WTC11 (cell line): ENCODE measurements around the gene UGT8. TPM values are rescaled to one million over a fixed set of nuclear protein-coding genes. Genes with fewer than 3 reads are reported as not detected.
A peak's percentile ranks its signal among the peaks of the same experiment; 100 is the strongest.

Source experiments
- ATAC-seq: fragments of 200-7000 bp; cut with Tn5 transposase; 2 replicates; pipeline ENCODE4 v1.10.0; 2021; ENCODE audit warnings: mild to moderate bottlenecking, moderate library complexity
- CTCF ChIA-PET: fragments of 300-600 bp; sonication (Branson Sonifier 250); formaldehyde crosslinking; loops from one replicate; lab custom pipeline; 2021; ENCODE audit warnings: antibody characterized with exemption; lab: Charles Lee
- POLR2A ChIA-PET: fragments of 350-600 bp; sonication (Branson Sonifier 250); formaldehyde crosslinking; loops from one replicate; lab custom pipeline; 2021; ENCODE audit warnings: antibody characterized with exemption; lab: Charles Lee
- DNase-seq: peaks from one replicate; pipeline ENCODE4 v3.0.0; 2021; ENCODE audit warnings: low spot score
- H3K27ac Mint-ChIP-seq: 2 replicates; pipeline ENCODE4 v1.8.0; 2021; ENCODE audit warnings: mixed read lengths
- H3K27me3 Mint-ChIP-seq: 2 replicates; pipeline ENCODE4 v1.8.0; 2021; ENCODE audit warnings: low read depth, mild to moderate bottlenecking, moderate library complexity, mixed read lengths
- H3K36me3 Mint-ChIP-seq: 2 replicates; pipeline ENCODE4 v1.8.0; 2021; ENCODE audit warnings: mixed read lengths
- H3K4me1 Mint-ChIP-seq: 2 replicates; pipeline ENCODE4 v1.8.0; 2022; ENCODE audit warnings: mixed read lengths
- H3K4me3 Mint-ChIP-seq: 2 replicates; pipeline ENCODE4 v1.8.0; 2021; ENCODE audit warnings: mild to moderate bottlenecking, moderate library complexity, mixed read lengths
- H3K9me3 Mint-ChIP-seq: 2 replicates; pipeline ENCODE4 v1.8.0; 2021; ENCODE audit warnings: mixed read lengths
- CTCF ChIP-seq: fragments of 200-600 bp; IDR thresholded peaks from 2 replicates; pipeline ENCODE4 v1.8.0; 2022; ENCODE audit warnings: antibody characterized with exemption
- FOXP4 ChIP-seq: sonication (generic); formaldehyde crosslinking; IDR thresholded peaks from 2 replicates; pipeline ENCODE4 v1.8.0; 2022; ENCODE audit warnings: mild to moderate bottlenecking, missing genetic modification reagents
- GRHL2 ChIP-seq: fragments of 250-450 bp; sonication (Bioruptor Pico); IDR thresholded peaks from 2 replicates; pipeline ENCODE4 v1.8.0; 2022; ENCODE audit warnings: mild to moderate bottlenecking, moderate library complexity; ENCODE audit not compliant: insufficient replicate concordance, severe bottlenecking
- JAZF1 ChIP-seq: fragments of 250-450 bp; sonication (Bioruptor Pico); IDR thresholded peaks from 2 replicates; pipeline ENCODE4 v1.9.0; 2021; ENCODE audit warnings: moderate library complexity, mild to moderate bottlenecking, inconsistent platforms
- MLX ChIP-seq: sonication (generic); formaldehyde crosslinking; IDR thresholded peaks from 2 replicates; pipeline ENCODE4 v1.8.1; 2023; ENCODE audit warnings: mild to moderate bottlenecking, missing genetic modification reagents, moderate library complexity
- NR1H2 ChIP-seq: sonication (generic); formaldehyde crosslinking; IDR thresholded peaks from 2 replicates; pipeline ENCODE4 v1.9.0; 2021; ENCODE audit warnings: mild to moderate bottlenecking, moderate library complexity, missing genetic modification reagents
- STAT6 ChIP-seq: sonication (generic); formaldehyde crosslinking; conservative IDR thresholded peaks from 2 replicates; pipeline ENCODE4 v1.8.1; 2023; ENCODE audit warnings: mild to moderate bottlenecking, low read depth, missing genetic modification reagents, moderate library complexity
- ZNF121 ChIP-seq: sonication (generic); formaldehyde crosslinking; IDR thresholded peaks from 2 replicates; pipeline ENCODE4 v1.8.0; 2023; ENCODE audit warnings: missing genetic modification reagents
- ZNF281 ChIP-seq: sonication (generic); formaldehyde crosslinking; IDR thresholded peaks from 2 replicates; pipeline ENCODE4 v1.8.0; 2023; ENCODE audit warnings: mild to moderate bottlenecking, missing genetic modification reagents
- total RNA-seq: library from RNA; stranded (reverse); gene quantifications from 3 replicates; pipeline ENCODE4 v1.2.3, GENCODE V29; 2021
- TF ChIP-seq, protein P1 (sequence below): sonication (generic); formaldehyde crosslinking; IDR thresholded peaks from 2 replicates; pipeline ENCODE4 v1.8.1; 2022; ENCODE audit warnings: missing genetic modification reagents, borderline replicate concordance
- TF ChIP-seq, protein P2 (sequence below): fragments of 250-450 bp; sonication (Bioruptor Pico); IDR thresholded peaks from 2 replicates; pipeline ENCODE4 v2.1.2; 2022; ENCODE audit warnings: mild to moderate bottlenecking, moderate library complexity

The UGT8 gene
- total RNA-seq, 1 experiment from 2014 or later, result 30.8 TPM

GRCh38 chr4:114654592-114654991 lies 56.0 kb downstream of the UGT8 start (continued):
- TF ChIP-seq FOXP4 (no peak), CTCF (no peak)

DNA sequence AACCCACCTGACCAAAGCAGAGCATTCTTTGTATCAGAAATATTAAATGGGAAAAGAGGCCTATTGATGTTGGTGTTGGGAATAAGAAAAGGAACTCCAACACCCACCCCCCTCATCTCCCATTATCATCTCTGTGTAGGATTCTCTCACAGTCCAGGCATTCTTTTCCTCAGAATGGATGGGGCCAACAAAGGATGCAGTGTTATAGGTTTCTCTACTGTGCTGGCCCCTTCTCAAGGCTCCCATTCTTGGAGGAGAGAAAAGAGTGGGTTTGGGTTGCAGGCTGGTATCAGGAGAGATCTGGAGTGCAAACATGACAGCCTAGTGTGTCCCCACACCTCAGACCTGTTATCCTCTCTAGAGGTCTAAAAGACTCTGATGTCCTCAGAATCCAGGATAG lies 59.6 kb downstream of the UGT8 start:
- TF ChIP-seq STAT6 (CRISPR knock-in tag) (no peak), MLX (CRISPR knock-in tag) (no peak)
- Mint-ChIP-seq H3K36me3 (no peaks in the 10 kb centered on the region), H3K27ac (no peak overlapping the region), H3K4me1 (peaks cover 61% of the 10 kb centered on the region), H3K9me3 (no peaks in the 10 kb centered on the region), H3K27me3 (no peaks in the 10 kb centered on the region), H3K4me3 (no peak overlapping the region)
- ChIA-PET CTCF (interaction anchor here (0.9 to 2.0 kb wide), 6 partner anchors 8 to 242 kb away, joined by 3 to 21 read pairs (median 4); no protein-coding TSS in a partner anchor), POLR2A (interaction anchor here (0.6 kb wide), 1 partner anchor 148 kb away, joined by 3 read pairs; no protein-coding TSS in a partner anchor)
- DNase-seq (no peak), ATAC-seq (peak; percentile 18; the same call in 1 of the 2 replicates)

DNA sequence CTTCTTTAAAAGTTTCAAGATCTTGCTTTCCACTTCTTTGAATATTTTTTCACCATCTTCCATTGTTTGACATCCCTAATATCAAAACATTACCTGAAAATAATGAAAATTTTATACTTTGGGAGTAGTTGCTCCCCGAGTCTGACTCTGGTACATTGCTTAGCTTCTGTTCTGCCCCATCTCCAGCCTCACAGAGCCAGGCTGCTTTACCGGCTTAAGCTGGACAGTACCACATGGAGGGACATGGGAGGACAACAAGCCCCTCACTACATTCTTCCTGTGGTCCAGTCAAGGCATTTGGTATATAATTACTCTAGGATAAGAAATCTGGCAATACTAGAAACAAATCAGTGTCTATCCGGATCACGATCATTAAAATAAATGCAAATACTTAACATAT lies 60.2 kb downstream of the UGT8 start:
- no peak for DNase-seq
- no peak overlapping the region for H3K27ac Mint-ChIP-seq
- no peaks in the 10 kb centered on the region for H3K36me3 Mint-ChIP-seq
- no peak for ATAC-seq
- ChIA-PET POLR2A (interaction anchor here (0.6 kb wide), 1 partner anchor 148 kb away, joined by 3 read pairs; no protein-coding TSS in a partner anchor), CTCF (interaction anchor here (0.6 to 2.0 kb wide), 14 partner anchors 9 to 270 kb away, joined by 3 to 21 read pairs (median 4); partner anchors contain the start of gene UGT8)
- peaks cover 60% of the 10 kb centered on the region for H3K4me1 Mint-ChIP-seq
- no peak overlapping the region for H3K4me3 Mint-ChIP-seq
- TF ChIP-seq, protein P1, sequence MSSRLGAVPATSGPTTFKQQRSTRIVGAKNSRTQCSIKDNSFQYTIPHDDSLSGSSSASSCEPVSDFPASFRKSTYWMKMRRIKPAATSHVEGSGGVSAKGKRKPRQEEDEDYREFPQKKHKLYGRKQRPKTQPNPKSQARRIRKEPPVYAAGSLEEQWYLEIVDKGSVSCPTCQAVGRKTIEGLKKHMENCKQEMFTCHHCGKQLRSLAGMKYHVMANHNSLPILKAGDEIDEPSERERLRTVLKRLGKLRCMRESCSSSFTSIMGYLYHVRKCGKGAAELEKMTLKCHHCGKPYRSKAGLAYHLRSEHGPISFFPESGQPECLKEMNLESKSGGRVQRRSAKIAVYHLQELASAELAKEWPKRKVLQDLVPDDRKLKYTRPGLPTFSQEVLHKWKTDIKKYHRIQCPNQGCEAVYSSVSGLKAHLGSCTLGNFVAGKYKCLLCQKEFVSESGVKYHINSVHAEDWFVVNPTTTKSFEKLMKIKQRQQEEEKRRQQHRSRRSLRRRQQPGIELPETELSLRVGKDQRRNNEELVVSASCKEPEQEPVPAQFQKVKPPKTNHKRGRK (CRISPR knock-in tag), result no peak
- no peak for TF ChIP-seq GRHL2 (CRISPR knock-in tag)
- no peak for TF ChIP-seq ZNF281
- TF ChIP-seq JAZF1 (CRISPR knock-in tag), result no peak
- TF ChIP-seq, protein P2, sequence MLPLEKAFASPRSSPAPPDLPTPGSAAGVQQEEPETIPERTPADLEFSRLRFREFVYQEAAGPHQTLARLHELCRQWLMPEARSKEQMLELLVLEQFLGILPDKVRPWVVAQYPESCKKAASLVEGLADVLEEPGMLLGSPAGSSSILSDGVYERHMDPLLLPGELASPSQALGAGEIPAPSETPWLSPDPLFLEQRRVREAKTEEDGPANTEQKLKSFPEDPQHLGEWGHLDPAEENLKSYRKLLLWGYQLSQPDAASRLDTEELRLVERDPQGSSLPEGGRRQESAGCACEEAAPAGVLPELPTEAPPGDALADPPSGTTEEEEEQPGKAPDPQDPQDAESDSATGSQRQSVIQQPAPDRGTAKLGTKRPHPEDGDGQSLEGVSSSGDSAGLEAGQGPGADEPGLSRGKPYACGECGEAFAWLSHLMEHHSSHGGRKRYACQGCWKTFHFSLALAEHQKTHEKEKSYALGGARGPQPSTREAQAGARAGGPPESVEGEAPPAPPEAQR, result no peak
- no peak for TF ChIP-seq NR1H2
- no peak for TF ChIP-seq ZNF121
- no peaks in the 10 kb centered on the region for H3K9me3 Mint-ChIP-seq
- H3K27me3 Mint-ChIP-seq, result no peaks in the 10 kb centered on the region
